ENCODE measurements around the gene ART5.

GRCh38 chr11:3605283-3605662 is 36.5 kb downstream of the ART5 start:
- TF ChIP-seq, protein P1, sequence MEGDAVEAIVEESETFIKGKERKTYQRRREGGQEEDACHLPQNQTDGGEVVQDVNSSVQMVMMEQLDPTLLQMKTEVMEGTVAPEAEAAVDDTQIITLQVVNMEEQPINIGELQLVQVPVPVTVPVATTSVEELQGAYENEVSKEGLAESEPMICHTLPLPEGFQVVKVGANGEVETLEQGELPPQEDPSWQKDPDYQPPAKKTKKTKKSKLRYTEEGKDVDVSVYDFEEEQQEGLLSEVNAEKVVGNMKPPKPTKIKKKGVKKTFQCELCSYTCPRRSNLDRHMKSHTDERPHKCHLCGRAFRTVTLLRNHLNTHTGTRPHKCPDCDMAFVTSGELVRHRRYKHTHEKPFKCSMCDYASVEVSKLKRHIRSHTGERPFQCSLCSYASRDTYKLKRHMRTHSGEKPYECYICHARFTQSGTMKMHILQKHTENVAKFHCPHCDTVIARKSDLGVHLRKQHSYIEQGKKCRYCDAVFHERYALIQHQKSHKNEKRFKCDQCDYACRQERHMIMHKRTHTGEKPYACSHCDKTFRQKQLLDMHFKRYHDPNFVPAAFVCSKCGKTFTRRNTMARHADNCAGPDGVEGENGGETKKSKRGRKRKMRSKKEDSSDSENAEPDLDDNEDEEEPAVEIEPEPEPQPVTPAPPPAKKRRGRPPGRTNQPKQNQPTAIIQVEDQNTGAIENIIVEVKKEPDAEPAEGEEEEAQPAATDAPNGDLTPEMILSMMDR (conservative IDR thresholded peaks at IDR 0.05; ENCODE audit: low read length) = no peak
- TF ChIP-seq EZH2phosphoT487 (IDR thresholded peaks at IDR 0.05; ENCODE audit: borderline replicate concordance, low read depth, low read length) = no peak

Data from OCI-LY7 (cell line).